CD4-positive, alpha-beta T cell treated with Interferon gamma for 1 hour (primary cell): ENCODE data around the gene SH2D7.

Experiments
- DNase-seq: peaks from one replicate; pipeline ENCODE4 v3.0.0-alpha.2; 2020

The SH2D7 gene

GRCh38 chr15:78104566-78105475 is 12.5 kb downstream of the SH2D7 start:
- DNase-seq, result no peak

DNA sequence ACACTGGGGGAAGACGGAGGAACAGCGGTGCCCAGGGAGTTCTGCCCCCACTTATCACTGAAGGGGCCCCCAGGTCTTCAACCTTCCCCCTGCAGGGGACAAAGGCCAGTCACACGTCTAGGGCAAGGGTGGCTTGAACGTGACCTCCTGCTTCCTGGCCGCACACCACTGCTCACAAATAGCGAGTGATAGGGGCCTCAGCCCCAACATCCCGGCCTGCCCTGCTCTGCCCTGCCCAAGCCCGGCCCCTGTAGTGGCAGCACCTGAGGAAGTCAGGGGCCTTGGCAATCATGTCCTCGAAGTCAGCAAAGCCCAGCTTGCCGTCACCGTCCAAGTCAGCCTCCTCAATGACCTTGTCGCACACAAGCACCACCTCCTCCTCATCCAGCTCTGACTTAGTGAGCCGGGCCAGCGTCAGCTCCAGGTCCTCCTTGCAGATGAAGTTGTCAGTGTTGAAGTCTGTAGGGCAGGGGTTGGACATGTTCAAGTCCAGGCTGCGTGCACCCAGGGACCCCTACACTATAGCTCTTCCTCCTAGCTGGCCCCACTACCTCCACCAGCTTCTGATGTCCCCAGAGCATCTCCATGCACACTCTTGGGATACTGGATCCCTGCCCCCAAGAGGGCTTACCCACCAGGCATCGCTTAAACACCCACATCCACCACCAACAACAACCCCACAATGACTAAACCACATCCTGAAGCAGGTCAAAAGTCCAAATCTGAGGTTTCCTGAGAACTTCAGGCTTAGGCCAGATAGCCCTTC is 13.3 kb downstream of the SH2D7 start:
- no peak for DNase-seq

- DNase-seq, result no peak
Measured at GRCh38 chr15:78107471-78107870, 15.1 kb downstream of the SH2D7 start.

GRCh38 chr15:78108300-78109084 is 16.1 kb downstream of the SH2D7 start:
- peak; percentile 85 for DNase-seq

GRCh38 chr15:78109156-78109555 is 16.8 kb downstream of the SH2D7 start:
- DNase-seq, result no peak

DNA sequence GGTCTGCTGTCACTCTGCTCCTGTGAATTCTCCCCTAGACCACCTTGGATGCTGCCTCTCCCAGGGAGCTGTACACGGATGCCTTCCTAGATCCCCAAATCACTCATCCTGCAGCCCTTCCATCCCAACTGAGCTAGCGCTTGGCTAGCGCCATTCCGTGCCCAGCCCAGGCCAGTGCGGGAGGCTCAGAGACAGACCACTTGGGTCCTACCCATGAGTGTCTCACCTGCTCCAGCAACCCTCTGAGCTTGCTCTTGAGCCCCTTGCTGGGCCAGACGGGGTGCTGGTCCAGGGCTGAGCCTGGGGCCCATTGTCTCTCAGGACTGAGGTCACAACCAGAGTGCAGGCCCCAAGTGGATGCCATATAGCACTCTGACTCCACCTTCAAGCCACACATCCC is 17.7 kb downstream of the SH2D7 start:
- DNase-seq, result no peak

DNA sequence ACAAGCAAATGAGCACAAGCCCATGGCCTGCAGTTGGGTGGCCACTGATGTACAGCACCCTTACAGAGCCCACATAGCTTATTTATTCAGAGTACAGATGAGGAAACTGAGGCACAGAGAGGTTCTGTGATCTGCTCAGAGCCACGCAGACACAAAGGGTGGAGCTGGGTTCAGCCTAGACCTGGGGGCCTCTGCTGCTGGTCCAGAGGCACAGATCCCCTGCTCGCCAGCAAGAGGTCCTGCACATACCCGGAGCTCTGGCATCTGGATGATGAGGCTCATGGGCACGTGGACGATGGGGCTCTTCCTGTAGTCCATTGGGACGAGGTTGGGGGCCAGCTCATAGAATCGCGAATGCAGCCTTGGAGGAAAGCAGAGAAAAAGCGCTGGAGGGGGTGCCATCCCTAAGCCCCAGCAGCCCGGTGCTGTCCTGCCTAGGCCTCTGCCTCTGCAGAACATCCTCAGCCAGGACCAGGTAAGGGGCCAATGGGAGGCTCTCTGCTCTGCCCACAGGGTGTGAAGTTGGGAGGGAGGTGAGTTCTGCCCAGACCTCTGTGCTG is 18.6 kb downstream of the SH2D7 start:
- DNase-seq, result no peak

GRCh38 chr15:78111788-78112187 is 19.4 kb downstream of the SH2D7 start:
- DNase-seq, result no peak

DNA sequence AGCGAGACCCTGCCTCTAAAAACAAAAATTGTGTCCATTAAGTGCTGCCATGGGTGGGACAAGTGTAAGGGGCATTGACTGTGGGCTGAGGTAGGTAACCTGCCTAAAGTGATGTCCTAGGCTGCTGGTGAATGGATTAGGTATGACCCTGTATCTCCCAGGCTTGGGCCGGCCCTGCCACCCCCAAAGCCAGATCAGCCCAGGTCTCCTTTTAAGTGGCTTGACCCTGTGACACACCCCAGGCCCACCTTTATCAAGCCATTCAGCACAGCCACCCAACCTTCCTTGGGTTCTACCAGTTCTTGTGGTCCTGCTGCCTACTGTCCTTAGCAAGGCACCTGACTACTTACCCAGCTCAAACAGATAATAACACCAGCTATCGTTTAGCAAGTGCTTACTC is 20.2 kb downstream of the SH2D7 start:
- DNase-seq, result no peak

- DNase-seq, result no peak
Measured at GRCh38 chr15:78120523-78120922, 28.2 kb downstream of the SH2D7 start.

DNA sequence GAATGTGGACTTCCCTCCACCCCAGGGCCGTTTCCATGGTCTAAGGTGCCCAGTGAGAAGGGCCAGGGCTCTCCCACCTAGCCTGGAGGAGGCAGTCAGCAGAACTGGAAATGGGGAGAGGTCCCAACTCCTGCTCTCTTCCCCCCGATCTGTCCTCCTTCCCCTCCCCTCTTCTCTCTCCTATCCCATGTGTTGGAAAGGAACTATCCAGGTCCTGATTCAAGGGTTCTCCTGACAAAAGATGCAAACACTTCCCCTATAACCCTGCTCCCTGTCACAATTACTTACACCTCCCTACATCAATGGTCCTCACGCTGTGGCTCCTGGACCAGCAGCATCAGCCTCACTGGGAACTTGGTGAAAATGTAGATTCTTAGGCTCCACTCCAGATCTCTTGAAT is 32.9 kb downstream of the SH2D7 start:
- no peak for DNase-seq

- no peak for DNase-seq
Measured at GRCh38 chr15:78127882-78128281, 35.5 kb downstream of the SH2D7 start.

DNA sequence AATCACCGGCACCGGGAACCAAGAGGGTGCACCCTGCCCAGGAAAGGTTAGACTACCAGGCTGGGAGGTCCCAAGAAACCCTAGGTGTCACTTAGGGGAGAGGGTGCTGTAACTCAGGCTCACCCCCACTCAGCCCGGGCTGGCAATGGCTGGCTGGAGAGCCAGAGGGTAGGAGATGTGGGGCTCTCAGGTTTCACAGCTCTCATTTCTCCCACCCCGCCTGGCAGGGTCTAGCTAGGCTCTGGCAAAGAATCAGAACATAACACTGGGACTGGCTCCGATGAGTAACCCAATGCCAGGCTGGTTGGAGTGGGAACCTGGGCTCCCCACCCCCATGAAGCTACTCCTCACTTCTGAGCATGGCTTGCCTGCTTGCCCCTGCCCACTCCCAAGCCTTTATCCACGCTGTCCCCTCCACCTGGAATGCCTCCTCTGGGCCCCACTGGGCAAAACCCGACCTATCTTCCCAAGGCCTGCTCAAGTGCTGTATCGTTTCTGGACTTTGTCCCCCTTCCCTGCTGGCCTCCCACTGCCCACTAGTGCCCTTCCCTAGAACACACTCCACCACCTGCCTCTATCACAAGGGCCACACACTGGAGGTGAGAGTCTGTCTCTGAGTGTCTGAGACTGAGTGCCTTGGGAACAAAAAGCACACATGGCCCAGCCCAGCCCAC is 36.9 kb downstream of the SH2D7 start:
- no peak for DNase-seq

- DNase-seq, result no peak
Measured at GRCh38 chr15:78129751-78130287, 37.5 kb downstream of the SH2D7 start.

GRCh38 chr15:78130466-78131294 is 38.3 kb downstream of the SH2D7 start:
- DNase-seq, result no peak

GRCh38 chr15:78131295-78132061 is 39.1 kb downstream of the SH2D7 start, which contains the start of gene CIB2:
Gene CIB2, minus strand, starts transcription at chr15:78131445. Its CDS starts 230 bp downstream, at chr15:78131215.
- peak; percentile 77 for DNase-seq

DNA sequence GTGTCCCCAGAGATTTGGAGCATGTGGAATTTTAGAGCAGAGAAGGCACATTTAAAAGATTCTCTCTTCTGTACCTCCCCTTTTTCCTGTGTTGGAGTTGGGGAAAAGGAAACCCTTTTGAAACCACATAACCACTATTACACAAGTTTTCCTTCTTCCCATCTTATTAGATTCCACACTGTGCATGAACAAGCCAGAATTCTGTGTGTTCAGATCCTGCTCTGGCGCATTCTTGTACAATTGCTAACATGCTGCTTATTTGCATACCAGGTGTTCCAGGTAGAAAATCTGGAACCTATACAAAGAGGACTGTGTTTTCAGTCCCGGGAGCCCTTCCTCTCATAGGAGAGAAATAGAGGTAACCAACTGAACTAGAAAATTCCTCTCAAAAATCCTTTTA is 41.4 kb downstream of the SH2D7 start:
- no peak for DNase-seq

DNA sequence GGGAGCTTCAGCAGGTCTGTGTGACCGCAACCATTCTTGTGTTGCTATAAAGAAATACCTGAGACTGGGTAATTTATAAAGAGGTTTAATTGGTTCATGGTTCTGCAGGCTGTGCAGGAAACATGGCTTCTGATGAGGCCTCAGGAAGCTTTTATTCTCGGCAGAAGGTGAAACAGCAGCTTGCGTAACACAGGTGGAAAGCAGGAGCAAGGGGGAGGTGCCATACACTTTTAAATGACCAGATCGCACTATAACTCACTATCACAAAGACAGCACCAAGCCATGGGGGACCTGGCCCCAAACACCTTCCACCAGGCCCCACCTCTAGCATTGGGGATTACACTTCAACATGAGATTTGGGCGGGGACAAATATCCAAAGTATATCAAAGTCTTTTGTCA is 47.2 kb downstream of the SH2D7 start:
- no peak for DNase-seq

- no peak for DNase-seq
Measured at GRCh38 chr15:78140292-78140691, 47.9 kb downstream of the SH2D7 start.

DNA sequence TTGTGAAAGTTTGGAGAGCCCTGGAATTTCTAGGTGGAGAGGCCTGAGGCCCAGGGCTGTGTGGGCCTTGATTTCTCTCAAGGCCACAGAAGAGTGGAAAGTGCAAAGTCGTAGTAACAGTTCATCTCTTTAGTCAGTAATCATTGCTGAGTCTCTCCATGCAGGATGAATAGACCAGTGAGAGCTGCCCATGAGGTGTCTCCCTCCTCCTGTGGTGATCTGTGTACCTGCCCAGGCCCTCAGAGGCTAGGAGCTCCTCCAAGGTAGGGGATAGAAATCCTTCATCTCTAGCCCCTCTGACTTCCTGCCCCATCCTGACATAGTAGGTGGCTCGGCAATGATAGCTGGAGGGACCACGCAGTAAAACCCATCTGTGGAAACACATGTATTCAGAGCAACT is 50.0 kb downstream of the SH2D7 start:
- DNase-seq, result no peak
